Keratinocyte (primary cell): ENCODE measurements around the gene TP53BP2.

Experiments used
- CTCF ChIP-seq, 3 experiments: IDR thresholded peaks in 1 of 3; conservative IDR thresholded peaks in 1 of 3; optimal IDR thresholded peaks in 1 of 3; 2 replicates in 2 of 3; 3 replicates in 1 of 3; pipeline versions ENCODE3 to v1.5.1; 2011; ENCODE audit warnings: low read length in 3 of 3, mild to moderate bottlenecking in 3 of 3, moderate library complexity in 2 of 3, control low read depth in 1 of 3, inconsistent platforms in 1 of 3; ENCODE audit not compliant: insufficient read depth in 2 of 3; ENCODE audit errors: extremely low read depth in 1 of 3
- EZH2 ChIP-seq: IDR thresholded peaks from one replicate; pipeline ENCODE4 v1.6.1; 2012; ENCODE audit warnings: inconsistent platforms, mild to moderate bottlenecking, low read length, moderate library complexity

GRCh38 chr1:223763251-223763650 lies 82.5 kb downstream of the TP53BP2 start:
- TF ChIP-seq CTCF (optimal IDR thresholded peaks at IDR 0.05 in 1 of 3, IDR thresholded peaks at IDR 0.05 in 1 of 3, conservative IDR thresholded peaks at IDR 0.05 in 1 of 3; ENCODE audit: extremely low read depth in 1 of 3, insufficient read depth in 2 of 3, low read length in 3 of 3) (no peak), EZH2 (no peak)
